Activated CD8-positive, alpha-beta memory T cell treated with anti-CD3 and anti-CD28 coated beads for 4 hours (primary cell): ENCODE measurements around the gene CTLA4.

Experiments used
- DNase-seq, 2 donors: peaks; one replicate each; pipeline ENCODE4 v3.0.0-alpha.2; 2020; ENCODE audit warnings: low read depth in 2 of 2

Gene CTLA4

GRCh38 chr2:203891474-203891873 is 23.9 kb downstream of the CTLA4 start:
- no peak for DNase-seq

GRCh38 chr2:203892207-203892606 is 24.6 kb downstream of the CTLA4 start:
- DNase-seq, result no peak

GRCh38 chr2:203893401-203893800 is 25.8 kb downstream of the CTLA4 start:
- no peak for DNase-seq

- DNase-seq, result no peak
Observed at GRCh38 chr2:203893840-203894239, 26.3 kb downstream of the CTLA4 start.

- DNase-seq, result no peak
Observed at GRCh38 chr2:203894262-203894661, 26.7 kb downstream of the CTLA4 start.

- no peak for DNase-seq
Observed at GRCh38 chr2:203897544-203897943, 30.0 kb downstream of the CTLA4 start.

- DNase-seq, result no peak
Observed at GRCh38 chr2:203898657-203899056, 31.1 kb downstream of the CTLA4 start.

- DNase-seq, result no peak
Observed at GRCh38 chr2:203900253-203900652, 32.7 kb downstream of the CTLA4 start.

- DNase-seq, result no peak
Observed at GRCh38 chr2:203904022-203904421, 36.5 kb downstream of the CTLA4 start.

- DNase-seq, result no peak
Observed at GRCh38 chr2:203905656-203906055, 38.1 kb downstream of the CTLA4 start.

GRCh38 chr2:203908066-203908796 is 40.7 kb downstream of the CTLA4 start:
- DNase-seq, result no peak

GRCh38 chr2:203908797-203909185 is 41.2 kb downstream of the CTLA4 start:
- DNase-seq, result no peak

GRCh38 chr2:203909261-203909967 is 41.8 kb downstream of the CTLA4 start:
- no peak for DNase-seq

GRCh38 chr2:203909974-203910373 is 42.4 kb downstream of the CTLA4 start:
- no peak for DNase-seq

- DNase-seq, result no peak
Observed at GRCh38 chr2:203913947-203914346, 46.4 kb downstream of the CTLA4 start.

- no peak for DNase-seq
Observed at GRCh38 chr2:203914546-203915182, 47.1 kb downstream of the CTLA4 start.

GRCh38 chr2:203915256-203915655 is 47.7 kb downstream of the CTLA4 start:
- no peak for DNase-seq

GRCh38 chr2:203916756-203917155 is 49.2 kb downstream of the CTLA4 start:
- no peak for DNase-seq

- no peak for DNase-seq
Observed at GRCh38 chr2:203918264-203918663, 50.7 kb downstream of the CTLA4 start.

- no peak for DNase-seq
Observed at GRCh38 chr2:203918839-203919238, 51.3 kb downstream of the CTLA4 start.
